Liver (tissue), 9 donors: ENCODE measurements around the gene LYST. TPM values are rescaled to one million over a fixed set of nuclear protein-coding genes. Genes with fewer than 3 reads are reported as not detected.

Source experiments
- DNase-seq: peaks from one replicate; pipeline ENCODE4 v3.0.0-alpha.2; 2017; ENCODE audit warnings: low spot score
- H3K27ac ChIP-seq, 2 donors: one replicate each; pipeline ENCODE4 v1.7.0; 2013; ENCODE audit warnings: inconsistent platforms in 2 of 2, low read length in 2 of 2, control low read depth in 1 of 2, low read depth in 1 of 2, mild to moderate bottlenecking in 1 of 2
- H3K27me3 ChIP-seq, 4 donors: one replicate each; pipeline versions ENCODE4 v1.6.1 to v1.7.0; 2013; ENCODE audit warnings: low read length in 3 of 4, inconsistent platforms in 1 of 4, mild to moderate bottlenecking in 1 of 4, moderate library complexity in 1 of 4; ENCODE audit not compliant: control insufficient read depth in 4 of 4, insufficient read depth in 4 of 4
- H3K36me3 ChIP-seq, 4 donors: one replicate each; pipeline versions ENCODE4 v1.6.1 to v1.7.0; 2013; ENCODE audit warnings: low read length in 3 of 4, mild to moderate bottlenecking in 3 of 4, low read depth in 1 of 4, moderate library complexity in 1 of 4; ENCODE audit not compliant: control insufficient read depth in 4 of 4, insufficient read depth in 3 of 4
- H3K4me1 ChIP-seq, 4 donors: one replicate each; pipeline versions ENCODE4 v1.6.1 to v1.7.0; 2013; ENCODE audit warnings: low read length in 3 of 4, mild to moderate bottlenecking in 3 of 4, moderate library complexity in 1 of 4; ENCODE audit not compliant: control insufficient read depth in 4 of 4, insufficient read depth in 4 of 4
- H3K4me3 ChIP-seq, 3 donors: one replicate each; pipeline versions ENCODE4 v1.6.1 to v1.7.0; 2013; ENCODE audit warnings: low read length in 3 of 3, control low read depth in 1 of 3, low read depth in 1 of 3, mild to moderate bottlenecking in 1 of 3
- H3K9ac ChIP-seq, 2 donors: one replicate each; pipeline ENCODE4 v1.7.0; 2013; ENCODE audit warnings: low read length in 2 of 2, mild to moderate bottlenecking in 2 of 2, moderate library complexity in 2 of 2, control low read depth in 1 of 2, low read depth in 1 of 2
- H3K9me3 ChIP-seq, 4 donors: one replicate each; pipeline versions ENCODE4 v1.6.1 to v1.7.0; 2013; ENCODE audit warnings: low read length in 3 of 4; ENCODE audit not compliant: control insufficient read depth in 4 of 4
- EGR1 ChIP-seq, 2 donors: IDR thresholded peaks; 2 replicates each; pipeline ENCODE4 v1.6.1; 2016 to 2018; ENCODE audit warnings: antibody characterized with exemption in 2 of 2, low read depth in 2 of 2
- FOXA2 ChIP-seq: IDR thresholded peaks from 2 replicates; pipeline ENCODE4 v1.6.1; 2016; ENCODE audit warnings: antibody characterized with exemption
- GABPA ChIP-seq, 2 donors: IDR thresholded peaks in 1 of 2; conservative IDR thresholded peaks in 1 of 2; 2 replicates each; pipeline ENCODE4 v1.6.1; 2016; ENCODE audit warnings: antibody characterized with exemption in 2 of 2, mild to moderate bottlenecking in 1 of 2, moderate library complexity in 1 of 2
- HNF4A ChIP-seq, 2 donors: conservative IDR thresholded peaks; 2 replicates each; pipeline ENCODE4 v1.6.1; 2016; ENCODE audit warnings: antibody characterized with exemption in 2 of 2, mild to moderate bottlenecking in 2 of 2
- HNF4G ChIP-seq: IDR thresholded peaks from 2 replicates; pipeline ENCODE4 v1.6.1; 2016; ENCODE audit warnings: antibody characterized with exemption
- JUND ChIP-seq, 2 donors: IDR thresholded peaks; 2 replicates each; pipeline ENCODE4 v1.6.1; 2016; ENCODE audit warnings: antibody characterized with exemption in 2 of 2
- NR2F2 ChIP-seq: IDR thresholded peaks from 2 replicates; pipeline ENCODE4 v1.6.1; 2016; ENCODE audit warnings: antibody characterized with exemption
- RXRA ChIP-seq, 2 donors: IDR thresholded peaks; 2 replicates each; pipeline ENCODE4 v1.6.1; 2017 to 2018; ENCODE audit warnings: antibody characterized with exemption in 2 of 2, mild to moderate bottlenecking in 1 of 2
- SP1 ChIP-seq: IDR thresholded peaks from 2 replicates; pipeline ENCODE4 v1.6.1; 2018; ENCODE audit warnings: antibody characterized with exemption, mild to moderate bottlenecking
- TAF1 ChIP-seq: conservative IDR thresholded peaks from 2 replicates; pipeline ENCODE4 v1.6.1; 2016; ENCODE audit warnings: antibody characterized with exemption, mild to moderate bottlenecking
- YY1 ChIP-seq: IDR thresholded peaks from 2 replicates; pipeline ENCODE4 v1.6.1; 2016; ENCODE audit warnings: antibody characterized with exemption, mild to moderate bottlenecking
- WGBS: extraction: QIAGEN DNeasy Blood & Tissue Kit; methylation state at CpG from one replicate; pipeline ENCODE4 v1.1.7; 2013; 5-methylcytosine and 5-hydroxymethylcytosine counted together
- polyA plus RNA-seq, 2 donors: library from polyadenylated mRNA; stranded (reverse) in 1 of 2; unstranded in 1 of 2; fragments of 200-250 nt in 1 of 2; fragments of >200 nt in 1 of 2; fragmentation: Nextera tagmentation in 1 of 2; extraction: Ambion mirVana in 1 of 2; gene quantifications; one replicate each; pipeline versions ENCODE4 v1.2.1 to v1.2.3, GENCODE V29; 2013 to 2015
- total RNA-seq, 2 donors: library from RNA; depleted of rRNA; stranded (reverse); fragments of >200 nt; gene quantifications; one replicate each; pipeline ENCODE4 v1.2.3, GENCODE V29; 2014
- TF ChIP-seq, protein P1 (sequence below): IDR thresholded peaks from 2 replicates; pipeline ENCODE4 v1.6.1; 2016; ENCODE audit warnings: antibody characterized with exemption, mild to moderate bottlenecking
- TF ChIP-seq, protein P2 (sequence below): IDR thresholded peaks from 2 replicates; pipeline ENCODE4 v1.6.1; 2016; ENCODE audit warnings: antibody characterized with exemption
- TF ChIP-seq, protein P3 (sequence below): fragments of 150-350 bp; IDR thresholded peaks from 2 replicates; pipeline ENCODE4 v1.5.1; 2017; ENCODE audit warnings: improper control_type of control experiment, low read depth, low read length; ENCODE audit not compliant: missing input control
- donor health status: healthy.
- donor health status: healthy.
- donor health status: healthy.
- donor health status: healthy.
- donor health status: healthy.

The LYST gene
- total and polyA plus RNA-seq, 4 donors: 3.4 to 45.9 (median 14.2) TPM

DNA sequence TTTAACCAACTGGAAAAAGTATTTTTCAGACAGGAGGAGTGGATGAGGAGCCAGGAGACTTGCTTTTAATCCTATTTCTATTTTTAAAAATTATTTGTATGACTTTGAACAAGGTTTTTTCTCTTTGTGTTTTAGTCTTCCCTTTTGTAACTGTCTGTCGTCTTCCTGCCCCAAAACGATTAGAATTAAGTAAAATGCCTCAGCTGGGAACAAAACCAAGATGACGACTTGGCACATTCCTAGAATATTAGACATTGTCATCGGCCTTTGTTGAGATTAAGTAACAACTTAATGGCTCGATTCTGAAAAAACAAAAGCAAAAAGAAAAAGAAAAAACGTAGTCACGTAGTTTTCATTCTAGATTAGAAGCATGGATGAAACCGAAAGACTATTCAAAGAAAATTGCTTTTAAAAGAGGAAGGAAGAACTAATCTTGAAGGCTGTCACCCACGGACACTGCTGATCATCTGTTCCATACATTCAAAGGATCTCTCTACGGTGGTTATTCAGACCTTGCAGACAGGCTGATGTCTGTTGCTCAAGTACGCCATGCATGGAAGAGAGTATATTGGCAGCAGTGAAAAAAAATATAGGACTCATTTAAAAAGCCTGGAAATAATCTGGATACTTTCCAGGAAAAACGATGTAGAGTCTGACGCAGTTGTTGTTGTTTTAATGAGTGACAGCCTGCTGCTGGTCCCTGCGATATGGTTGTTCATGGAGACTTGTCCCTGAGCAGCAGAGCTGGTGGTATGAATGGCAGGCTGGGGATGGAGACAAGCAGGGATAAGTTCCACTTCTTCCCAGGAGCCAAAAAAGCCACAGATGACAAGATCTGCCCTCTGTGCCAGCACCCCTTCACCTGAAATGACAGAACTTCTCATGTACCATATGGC, 234.0 kb downstream of the LYST start:
- Histone ChIP-seq H3K4me3 (peak overlapping the region in 1 of 3 donors; percentile 6), H3K9ac (no peak overlapping the region), H3K4me1 (peaks cover 0 to 8% (median 4%) of the 10 kb centered on the region in 4 donors), H3K27ac (no peak overlapping the region), H3K9me3 (no peaks in the 10 kb centered on the region), H3K27me3 (no peaks in the 10 kb centered on the region), H3K36me3 (no peaks in the 10 kb centered on the region)
- TF ChIP-seq TAF1 (no peak), JUND (IDR thresholded peaks at IDR 0.05) (no peak), GABPA (IDR thresholded peaks at IDR 0.05 in 1 of 2, conservative IDR thresholded peaks at IDR 0.05 in 1 of 2) (no peak), YY1 (no peak), SP1 (no peak), HNF4G (no peak), RXRA (IDR thresholded peaks at IDR 0.05) (no peak)
- TF ChIP-seq, protein P1, sequence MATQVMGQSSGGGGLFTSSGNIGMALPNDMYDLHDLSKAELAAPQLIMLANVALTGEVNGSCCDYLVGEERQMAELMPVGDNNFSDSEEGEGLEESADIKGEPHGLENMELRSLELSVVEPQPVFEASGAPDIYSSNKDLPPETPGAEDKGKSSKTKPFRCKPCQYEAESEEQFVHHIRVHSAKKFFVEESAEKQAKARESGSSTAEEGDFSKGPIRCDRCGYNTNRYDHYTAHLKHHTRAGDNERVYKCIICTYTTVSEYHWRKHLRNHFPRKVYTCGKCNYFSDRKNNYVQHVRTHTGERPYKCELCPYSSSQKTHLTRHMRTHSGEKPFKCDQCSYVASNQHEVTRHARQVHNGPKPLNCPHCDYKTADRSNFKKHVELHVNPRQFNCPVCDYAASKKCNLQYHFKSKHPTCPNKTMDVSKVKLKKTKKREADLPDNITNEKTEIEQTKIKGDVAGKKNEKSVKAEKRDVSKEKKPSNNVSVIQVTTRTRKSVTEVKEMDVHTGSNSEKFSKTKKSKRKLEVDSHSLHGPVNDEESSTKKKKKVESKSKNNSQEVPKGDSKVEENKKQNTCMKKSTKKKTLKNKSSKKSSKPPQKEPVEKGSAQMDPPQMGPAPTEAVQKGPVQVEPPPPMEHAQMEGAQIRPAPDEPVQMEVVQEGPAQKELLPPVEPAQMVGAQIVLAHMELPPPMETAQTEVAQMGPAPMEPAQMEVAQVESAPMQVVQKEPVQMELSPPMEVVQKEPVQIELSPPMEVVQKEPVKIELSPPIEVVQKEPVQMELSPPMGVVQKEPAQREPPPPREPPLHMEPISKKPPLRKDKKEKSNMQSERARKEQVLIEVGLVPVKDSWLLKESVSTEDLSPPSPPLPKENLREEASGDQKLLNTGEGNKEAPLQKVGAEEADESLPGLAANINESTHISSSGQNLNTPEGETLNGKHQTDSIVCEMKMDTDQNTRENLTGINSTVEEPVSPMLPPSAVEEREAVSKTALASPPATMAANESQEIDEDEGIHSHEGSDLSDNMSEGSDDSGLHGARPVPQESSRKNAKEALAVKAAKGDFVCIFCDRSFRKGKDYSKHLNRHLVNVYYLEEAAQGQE: no peak
- TF ChIP-seq, protein P2, sequence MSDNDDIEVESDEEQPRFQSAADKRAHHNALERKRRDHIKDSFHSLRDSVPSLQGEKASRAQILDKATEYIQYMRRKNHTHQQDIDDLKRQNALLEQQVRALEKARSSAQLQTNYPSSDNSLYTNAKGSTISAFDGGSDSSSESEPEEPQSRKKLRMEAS: no peak
- no peak for DNase-seq
- WGBS: 62% methylated on average over 14 of the region's 14 CpGs

DNA sequence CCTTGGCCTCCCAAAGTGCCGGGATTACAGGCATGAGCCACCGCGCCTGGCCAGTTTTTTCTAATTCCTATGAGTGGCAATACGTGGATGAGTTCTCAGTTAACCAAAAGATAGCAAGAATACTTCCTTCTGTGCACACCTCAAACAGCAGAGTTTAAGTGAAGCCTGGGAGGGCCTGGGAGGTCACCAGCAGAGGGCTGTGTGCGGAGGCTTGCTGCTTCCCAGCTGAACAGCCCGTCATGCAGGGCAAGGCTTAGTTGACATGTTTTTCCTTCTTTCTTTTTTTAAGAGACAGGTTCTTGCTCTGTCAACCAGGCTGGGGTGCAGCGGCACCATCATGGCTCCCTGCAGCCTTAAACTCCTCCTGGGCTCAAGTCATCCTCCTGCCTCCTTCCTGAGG, 234.9 kb downstream of the LYST start:
- Histone ChIP-seq H3K27ac (no peak overlapping the region), H3K4me3 (no peak overlapping the region), H3K4me1 (peaks cover 0 to 8% (median 4%) of the 10 kb centered on the region in 4 donors), H3K27me3 (no peaks in the 10 kb centered on the region), H3K36me3 (no peaks in the 10 kb centered on the region), H3K9ac (no peak overlapping the region), H3K9me3 (no peaks in the 10 kb centered on the region)
- no peak for DNase-seq
- 93% methylated on average over 7 of the region's 7 CpGs for WGBS
- TF ChIP-seq FOXA2 (no peak), HNF4G (no peak), SP1 (no peak), EGR1 (IDR thresholded peaks at IDR 0.05; ENCODE audit: low read depth in 2 of 2) (no peak), HNF4A (conservative IDR thresholded peaks at IDR 0.05) (no peak)

DNA sequence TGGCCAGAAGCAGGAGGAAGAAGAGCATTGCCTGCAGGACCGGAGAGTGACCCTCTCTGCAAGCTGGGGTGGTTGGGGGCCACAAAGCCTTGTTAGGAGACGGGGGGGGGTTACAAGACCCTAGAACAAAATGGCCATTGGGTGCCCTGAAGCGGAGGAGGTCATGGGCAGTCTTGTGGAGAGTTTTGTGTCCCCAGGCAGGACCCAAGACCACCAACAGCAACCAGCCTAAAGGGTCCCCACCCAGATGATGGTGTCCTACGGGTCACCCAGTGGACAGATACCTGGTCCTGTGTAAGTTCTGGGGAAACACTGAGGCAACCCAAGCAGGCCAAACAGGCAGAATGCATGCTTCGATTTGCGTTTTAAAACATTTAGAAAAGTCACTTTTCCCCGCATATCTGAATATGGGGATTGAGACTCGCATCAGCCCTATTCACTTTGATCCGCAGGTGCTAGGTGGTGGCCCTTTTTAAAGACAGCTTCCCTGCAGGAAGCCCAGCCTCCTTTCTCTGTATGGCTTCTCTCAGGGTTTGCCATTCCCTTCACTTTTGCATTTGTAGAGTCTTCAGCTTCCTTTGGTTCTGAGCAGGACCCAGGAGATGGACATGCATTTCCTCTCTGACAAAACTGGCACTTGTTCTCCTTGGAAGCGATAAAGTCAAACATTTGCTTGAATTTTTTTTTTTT, 238.2 kb downstream of the LYST start:
- DNase-seq: no peak
- Histone ChIP-seq H3K9ac (no peak overlapping the region), H3K4me1 (peaks cover 0 to 8% (median 4%) of the 10 kb centered on the region in 4 donors), H3K27me3 (peaks cover 0 to under 1% (median 0%) of the 10 kb centered on the region in 4 donors), H3K9me3 (no peaks in the 10 kb centered on the region), H3K27ac (no peak overlapping the region), H3K4me3 (no peak overlapping the region), H3K36me3 (no peaks in the 10 kb centered on the region)
- 94% methylated on average over 10 of the region's 10 CpGs for WGBS
- TF ChIP-seq TAF1: no peak
- no peak for TF ChIP-seq EGR1 (IDR thresholded peaks at IDR 0.05; ENCODE audit: low read depth in 2 of 2)
- no peak for TF ChIP-seq NR2F2
- no peak for TF ChIP-seq RXRA (IDR thresholded peaks at IDR 0.05)
- TF ChIP-seq, protein P3, sequence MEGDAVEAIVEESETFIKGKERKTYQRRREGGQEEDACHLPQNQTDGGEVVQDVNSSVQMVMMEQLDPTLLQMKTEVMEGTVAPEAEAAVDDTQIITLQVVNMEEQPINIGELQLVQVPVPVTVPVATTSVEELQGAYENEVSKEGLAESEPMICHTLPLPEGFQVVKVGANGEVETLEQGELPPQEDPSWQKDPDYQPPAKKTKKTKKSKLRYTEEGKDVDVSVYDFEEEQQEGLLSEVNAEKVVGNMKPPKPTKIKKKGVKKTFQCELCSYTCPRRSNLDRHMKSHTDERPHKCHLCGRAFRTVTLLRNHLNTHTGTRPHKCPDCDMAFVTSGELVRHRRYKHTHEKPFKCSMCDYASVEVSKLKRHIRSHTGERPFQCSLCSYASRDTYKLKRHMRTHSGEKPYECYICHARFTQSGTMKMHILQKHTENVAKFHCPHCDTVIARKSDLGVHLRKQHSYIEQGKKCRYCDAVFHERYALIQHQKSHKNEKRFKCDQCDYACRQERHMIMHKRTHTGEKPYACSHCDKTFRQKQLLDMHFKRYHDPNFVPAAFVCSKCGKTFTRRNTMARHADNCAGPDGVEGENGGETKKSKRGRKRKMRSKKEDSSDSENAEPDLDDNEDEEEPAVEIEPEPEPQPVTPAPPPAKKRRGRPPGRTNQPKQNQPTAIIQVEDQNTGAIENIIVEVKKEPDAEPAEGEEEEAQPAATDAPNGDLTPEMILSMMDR: no peak
- TF ChIP-seq GABPA (IDR thresholded peaks at IDR 0.05 in 1 of 2, conservative IDR thresholded peaks at IDR 0.05 in 1 of 2): no peak
- TF ChIP-seq YY1: no peak
- TF ChIP-seq, protein P1: no peak
